Trophoblast cell (in vitro differentiated cells and primary cell): ENCODE measurements around the gene KLC1.

Experiments used
- DNase-seq, 2 donors: peaks; one replicate each; pipeline ENCODE4 v3.0.0-alpha.2; 2016
- H2AFZ ChIP-seq: 2 replicates; pipeline ENCODE4 v1.6.1; 2013; ENCODE audit warnings: low read length, moderate library complexity, mild to moderate bottlenecking; ENCODE audit not compliant: insufficient read depth, poor library complexity
- H2AK5ac ChIP-seq: 2 replicates; pipeline ENCODE4 v1.6.1; 2013; ENCODE audit warnings: mild to moderate bottlenecking, low read length
- H2BK120ac ChIP-seq: 2 replicates; pipeline ENCODE4 v1.6.1; 2013; ENCODE audit warnings: low read length, mild to moderate bottlenecking, moderate library complexity; ENCODE audit not compliant: insufficient read depth, poor library complexity
- H2BK12ac ChIP-seq: 2 replicates; pipeline ENCODE4 v1.6.1; 2013; ENCODE audit warnings: mild to moderate bottlenecking, low read length, moderate library complexity
- H2BK5ac ChIP-seq: 2 replicates; pipeline ENCODE4 v1.6.1; 2013; ENCODE audit warnings: low read length, low read depth, moderate library complexity, mild to moderate bottlenecking; ENCODE audit not compliant: poor library complexity
- H3K14ac ChIP-seq: 2 replicates; pipeline ENCODE4 v1.6.1; 2013; ENCODE audit warnings: mild to moderate bottlenecking, low read length
- H3K18ac ChIP-seq: 2 replicates; pipeline ENCODE4 v1.6.1; 2013; ENCODE audit warnings: mild to moderate bottlenecking, low read length
- H3K23ac ChIP-seq: 2 replicates; pipeline ENCODE4 v1.6.1; 2013; ENCODE audit warnings: low read length
- H3K27ac ChIP-seq: 2 replicates; pipeline ENCODE4 v1.5.1; 2013; ENCODE audit warnings: low read depth, mild to moderate bottlenecking, inconsistent platforms, low read length, moderate library complexity
- H3K27me3 ChIP-seq: 2 replicates; pipeline ENCODE4 v1.6.1; 2013; ENCODE audit warnings: inconsistent platforms, mild to moderate bottlenecking, low read length, moderate library complexity; ENCODE audit not compliant: insufficient read depth
- H3K36me3 ChIP-seq, 2 experiments: 1 replicate in 1 of 2; 2 replicates in 1 of 2; pipeline ENCODE4 v1.6.1; 2013; ENCODE audit warnings: low read length in 2 of 2, mild to moderate bottlenecking in 2 of 2, moderate library complexity in 1 of 2; ENCODE audit not compliant: insufficient read depth in 2 of 2, control insufficient read depth in 1 of 2
- H3K4ac ChIP-seq: 2 replicates; pipeline ENCODE4 v1.6.1; 2013; ENCODE audit warnings: low read depth, mild to moderate bottlenecking, low read length, moderate library complexity
- H3K4me1 ChIP-seq, 2 experiments: 1 replicate in 1 of 2; 2 replicates in 1 of 2; pipeline ENCODE4 v1.6.1; 2013; ENCODE audit warnings: low read length in 2 of 2, mild to moderate bottlenecking in 2 of 2, moderate library complexity in 1 of 2; ENCODE audit not compliant: insufficient read depth in 2 of 2, control insufficient read depth in 1 of 2
- H3K4me2 ChIP-seq: 2 replicates; pipeline ENCODE4 v1.6.1; 2013; ENCODE audit warnings: inconsistent platforms, mild to moderate bottlenecking, low read length, moderate library complexity
- H3K4me3 ChIP-seq: 2 replicates; pipeline ENCODE4 v1.5.1; 2013; ENCODE audit warnings: mild to moderate bottlenecking, low read depth, low read length, inconsistent platforms
- H3K79me1 ChIP-seq: one replicate; pipeline ENCODE4 v1.6.1; 2013; ENCODE audit warnings: low read length
- H3K79me2 ChIP-seq: 2 replicates; pipeline ENCODE4 v1.6.1; 2013; ENCODE audit warnings: low read length, mild to moderate bottlenecking; ENCODE audit not compliant: control insufficient read depth, insufficient read depth, poor library complexity
- H3K9ac ChIP-seq: 2 replicates; pipeline ENCODE4 v1.6.1; 2013; ENCODE audit warnings: mild to moderate bottlenecking, low read length
- H3K9me3 ChIP-seq: 2 replicates; pipeline ENCODE4 v1.6.1; 2013; ENCODE audit warnings: low read depth, mild to moderate bottlenecking, control low read depth, inconsistent platforms, low read length; ENCODE audit not compliant: insufficient read depth
- H4K12ac ChIP-seq: 2 replicates; pipeline ENCODE4 v1.6.1; 2013; ENCODE audit warnings: low read depth, mild to moderate bottlenecking, low read length, moderate library complexity
- H4K8ac ChIP-seq: 2 replicates; pipeline ENCODE4 v1.6.1; 2013; ENCODE audit warnings: low read depth, mild to moderate bottlenecking, low read length, moderate library complexity
- H4K91ac ChIP-seq: one replicate; pipeline ENCODE4 v1.6.1; 2013; ENCODE audit warnings: low read depth, mild to moderate bottlenecking, low read length, moderate library complexity
- WGBS: extraction: QIAGEN DNeasy Blood & Tissue Kit; methylation state at CpG from one replicate; pipeline ENCODE4 v1.1.7; 2013; ENCODE audit warnings: missing lambda C conversion rate; ENCODE audit not compliant: insufficient read length, insufficient coverage; ENCODE audit errors: extremely low coverage; 5-methylcytosine and 5-hydroxymethylcytosine counted together

Gene KLC1

DNA sequence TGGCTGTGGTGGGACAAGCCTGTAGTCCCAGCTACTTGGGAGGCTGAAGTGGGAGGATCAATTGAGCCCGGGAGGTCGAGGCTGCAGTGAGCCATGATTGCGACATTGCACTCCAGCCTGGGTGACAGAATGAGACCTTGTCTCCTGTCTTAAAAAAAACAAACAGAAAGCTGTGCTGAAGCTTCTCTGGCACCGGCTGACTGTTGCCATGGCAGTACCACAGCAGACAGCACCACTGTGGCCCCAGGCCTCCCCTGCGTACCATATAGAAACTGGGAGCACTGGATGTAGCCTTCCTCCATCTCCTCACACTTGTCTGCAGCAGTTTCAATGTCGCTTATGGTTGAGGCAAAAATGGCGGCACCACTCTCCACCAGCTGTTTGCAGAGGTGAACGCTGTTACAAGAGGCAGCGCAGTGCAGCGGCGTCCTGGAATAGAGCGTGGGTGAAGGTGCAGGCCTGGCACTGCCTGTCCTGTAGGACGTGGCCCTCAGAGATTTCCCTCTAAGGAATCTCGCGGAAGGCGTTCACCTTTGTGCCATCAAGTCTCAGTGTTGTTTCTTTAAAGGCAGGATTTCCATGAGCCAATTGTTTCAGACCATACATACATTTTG is 108.5 kb downstream of the KLC1 start:
- no CpG with 5 or more reads among the region's 16 CpGs for WGBS
- Histone ChIP-seq H2BK5ac (no peak overlapping the region), H3K9ac (no peak overlapping the region), H3K23ac (no peak overlapping the region), H2AK5ac (no peak overlapping the region), H3K14ac (no peak overlapping the region), H2BK120ac (no peak overlapping the region), H3K79me1 (peaks cover 13% of the 10 kb centered on the region), H3K4ac (no peak overlapping the region), H3K4me3 (no peak overlapping the region), H2BK12ac (no peak overlapping the region), H3K4me1 (peaks cover 37 to 49% of the 10 kb centered on the region in 2 experiments), H3K27me3 (no peaks in the 10 kb centered on the region), H2AFZ (no peak overlapping the region), H4K91ac (no peak overlapping the region), H4K12ac (no peak overlapping the region), H3K27ac (no peak overlapping the region), H3K79me2 (peaks cover 3% of the 10 kb centered on the region), H3K4me2 (no peak overlapping the region), H3K18ac (no peak overlapping the region), H3K36me3 (peaks cover 26 to 35% of the 10 kb centered on the region in 2 experiments), H4K8ac (no peak overlapping the region), H3K9me3 (peaks cover 4% of the 10 kb centered on the region)
- DNase-seq: no peak

DNA sequence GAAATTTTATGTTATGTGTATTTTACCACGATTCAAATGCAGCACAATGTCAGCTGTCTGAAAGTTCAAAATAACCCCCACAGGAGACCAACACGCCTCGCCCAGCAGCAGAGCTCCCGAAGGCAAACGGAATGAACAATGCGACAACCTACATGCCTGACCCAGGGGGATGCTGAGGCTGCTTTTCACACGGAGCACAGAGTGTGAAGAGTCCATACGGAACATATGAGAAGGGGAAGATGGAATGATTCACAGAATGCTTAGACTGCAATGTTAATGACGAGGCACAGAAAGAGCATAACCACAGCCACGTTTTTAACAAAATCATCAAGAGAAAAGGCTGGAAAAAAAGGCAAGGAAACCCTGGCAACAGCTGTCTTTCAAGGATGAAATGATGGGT is 109.2 kb downstream of the KLC1 start:
- no peak overlapping the region for H3K27ac ChIP-seq
- H3K36me3 ChIP-seq: peaks cover 28 to 31% of the 10 kb centered on the region in 2 experiments
- no peak for DNase-seq
- H2BK120ac ChIP-seq: no peak overlapping the region
- no peak overlapping the region for H3K9ac ChIP-seq
- no peak overlapping the region for H2BK12ac ChIP-seq
- H3K4me1 ChIP-seq: peaks cover 37 to 45% of the 10 kb centered on the region in 2 experiments
- H3K9me3 ChIP-seq: peaks cover 1% of the 10 kb centered on the region
- H2AFZ ChIP-seq: no peak overlapping the region
- no peak overlapping the region for H2AK5ac ChIP-seq
- no peak overlapping the region for H3K4me3 ChIP-seq
- no peak overlapping the region for H4K12ac ChIP-seq
- H2BK5ac ChIP-seq: no peak overlapping the region
- H3K27me3 ChIP-seq: no peaks in the 10 kb centered on the region
- no peak overlapping the region for H3K4ac ChIP-seq
- no CpG with 5 or more reads among the region's 10 CpGs for WGBS
- H3K14ac ChIP-seq: no peak overlapping the region
- no peak overlapping the region for H3K23ac ChIP-seq
- no peak overlapping the region for H4K8ac ChIP-seq
- H3K79me1 ChIP-seq: peaks cover 13% of the 10 kb centered on the region
- H3K79me2 ChIP-seq: peaks cover 3% of the 10 kb centered on the region
- no peak overlapping the region for H3K4me2 ChIP-seq
- no peak overlapping the region for H4K91ac ChIP-seq
- no peak overlapping the region for H3K18ac ChIP-seq

DNA sequence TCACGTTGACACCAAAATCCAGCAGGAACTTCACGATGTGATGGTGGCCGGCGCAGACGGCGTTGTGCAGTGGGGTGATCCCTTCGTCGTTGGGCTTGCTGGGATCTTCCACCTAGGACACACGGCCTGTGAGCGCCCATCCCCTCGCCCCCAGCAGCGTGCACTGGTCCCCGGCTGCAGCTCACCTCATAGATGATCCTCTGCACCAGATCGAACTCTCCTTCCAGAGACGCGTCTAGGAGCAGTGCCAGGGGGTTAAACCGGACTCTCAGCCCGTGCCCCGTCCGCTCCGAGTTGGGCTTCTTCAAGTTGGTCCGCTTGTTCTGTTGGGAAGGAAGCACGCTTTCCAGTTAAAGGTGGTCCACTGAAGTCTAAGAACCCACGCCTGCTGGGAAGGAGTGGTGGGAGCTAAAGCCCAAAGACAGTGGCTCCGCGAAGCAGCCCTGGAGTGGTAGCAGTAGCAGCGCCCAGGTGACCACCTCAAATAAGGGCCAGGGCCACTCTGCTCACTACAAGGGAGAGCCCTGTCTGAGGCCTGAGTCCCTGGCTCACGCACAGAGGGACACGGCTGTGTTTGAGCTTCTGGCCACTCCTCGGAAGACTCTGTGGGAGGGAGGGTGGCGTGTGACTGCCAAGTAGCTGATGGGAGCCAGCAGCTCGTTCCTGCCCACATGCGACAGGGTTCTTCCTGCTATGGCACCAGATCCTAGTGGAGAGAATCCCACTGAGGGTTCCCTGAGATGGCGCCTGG is 109.9 kb downstream of the KLC1 start:
- Histone ChIP-seq H3K23ac (no peak overlapping the region), H3K36me3 (peaks cover 28% of the 10 kb centered on the region in 2 experiments), H2BK5ac (no peak overlapping the region), H3K27me3 (no peaks in the 10 kb centered on the region), H3K4me3 (no peak overlapping the region), H3K9me3 (peaks cover 1% of the 10 kb centered on the region), H3K79me1 (peaks cover 13% of the 10 kb centered on the region), H3K79me2 (peaks cover 3% of the 10 kb centered on the region), H2AK5ac (no peak overlapping the region), H3K9ac (no peak overlapping the region), H3K14ac (no peak overlapping the region), H3K4me1 (peaks cover 34 to 41% of the 10 kb centered on the region in 2 experiments), H2BK12ac (no peak overlapping the region), H2BK120ac (no peak overlapping the region), H3K27ac (no peak overlapping the region), H3K4ac (no peak overlapping the region), H4K8ac (no peak overlapping the region), H4K91ac (no peak overlapping the region), H3K18ac (no peak overlapping the region), H2AFZ (no peak overlapping the region), H4K12ac (no peak overlapping the region), H3K4me2 (no peak overlapping the region)
- no peak for DNase-seq
- no CpG with 5 or more reads among the region's 34 CpGs for WGBS

DNA sequence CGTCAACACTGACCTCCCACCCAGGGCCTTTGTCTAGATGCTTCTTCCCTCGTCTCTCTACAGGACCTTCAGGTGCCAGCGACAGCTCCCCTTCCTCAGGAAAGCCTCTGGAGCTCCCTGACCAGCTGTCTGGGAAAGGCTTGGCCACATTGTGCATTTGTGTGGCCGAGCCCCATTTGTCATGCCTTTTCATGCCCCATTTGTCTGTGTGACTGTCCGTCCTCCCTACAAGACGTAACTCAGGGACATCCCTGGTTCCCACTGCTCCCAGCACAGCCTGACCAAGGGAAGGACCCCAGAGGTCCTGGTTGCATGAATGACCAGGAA is 110.4 kb downstream of the KLC1 start:
- peaks cover 1% of the 10 kb centered on the region for H3K9me3 ChIP-seq
- no peak overlapping the region for H3K23ac ChIP-seq
- H3K4ac ChIP-seq: no peak overlapping the region
- peaks cover 26% of the 10 kb centered on the region in 2 experiments for H3K36me3 ChIP-seq
- DNase-seq: no peak
- no peak overlapping the region for H2AK5ac ChIP-seq
- H2AFZ ChIP-seq: no peak overlapping the region
- no peaks in the 10 kb centered on the region for H3K27me3 ChIP-seq
- H3K4me1 ChIP-seq: peaks cover 32 to 36% of the 10 kb centered on the region in 2 experiments
- H2BK12ac ChIP-seq: no peak overlapping the region
- WGBS: no CpG with 5 or more reads among the region's 6 CpGs
- no peak overlapping the region for H3K4me2 ChIP-seq
- no peak overlapping the region for H4K8ac ChIP-seq
- H3K14ac ChIP-seq: no peak overlapping the region
- no peak overlapping the region for H3K9ac ChIP-seq
- H3K79me2 ChIP-seq: peaks cover 3% of the 10 kb centered on the region
- H2BK5ac ChIP-seq: no peak overlapping the region
- no peak overlapping the region for H3K18ac ChIP-seq
- H3K4me3 ChIP-seq: no peak overlapping the region
- peaks cover 9% of the 10 kb centered on the region for H3K79me1 ChIP-seq
- no peak overlapping the region for H2BK120ac ChIP-seq
- no peak overlapping the region for H4K12ac ChIP-seq
- no peak overlapping the region for H3K27ac ChIP-seq
- no peak overlapping the region for H4K91ac ChIP-seq
